Chondrocyte (in vitro differentiated cells): ENCODE data around the gene FAT3. TPM values are rescaled to one million over a fixed set of nuclear protein-coding genes. Genes with fewer than 3 reads are reported as not detected.

Source experiments
- DNase-seq: peaks from one replicate; pipeline ENCODE4 v3.0.0; 2021; ENCODE audit warnings: mixed read lengths, low spot score
- H3K27ac Mint-ChIP-seq: one replicate; pipeline ENCODE4 v1.8.0; 2021; ENCODE audit warnings: mild to moderate bottlenecking, moderate library complexity, mixed read lengths; ENCODE audit not compliant: unreplicated experiment
- H3K27me3 Mint-ChIP-seq: 2 replicates; pipeline ENCODE4 v1.8.0; 2021; ENCODE audit warnings: low read depth, mixed read lengths
- H3K36me3 Mint-ChIP-seq: 2 replicates; pipeline ENCODE4 v1.8.0; 2021; ENCODE audit warnings: low read depth, mixed read lengths
- H3K4me1 Mint-ChIP-seq: 2 replicates; pipeline ENCODE4 v1.8.0; 2021; ENCODE audit warnings: low read depth, mild to moderate bottlenecking, mixed read lengths
- H3K4me3 Mint-ChIP-seq: one replicate; pipeline ENCODE4 v1.8.0; 2021; ENCODE audit warnings: mild to moderate bottlenecking, moderate library complexity, mixed read lengths; ENCODE audit not compliant: unreplicated experiment
- H3K9me3 Mint-ChIP-seq: 2 replicates; pipeline ENCODE4 v1.8.0; 2021; ENCODE audit warnings: low read depth, mixed read lengths
- total RNA-seq: library from RNA; stranded (reverse); gene quantifications from 3 replicates; pipeline ENCODE4 v1.2.1, GENCODE V29; 2021
- TF ChIP-seq, protein P1 (sequence below): fragments of 200-600 bp; sonication (generic); IDR thresholded peaks from 2 replicates; pipeline ENCODE4 v1.5.0; 2021; ENCODE audit warnings: antibody characterized with exemption, mild to moderate bottlenecking, moderate library complexity

FAT3 gene
- total RNA-seq, 1 donor from 2014 or later: 27.7 TPM

DNA sequence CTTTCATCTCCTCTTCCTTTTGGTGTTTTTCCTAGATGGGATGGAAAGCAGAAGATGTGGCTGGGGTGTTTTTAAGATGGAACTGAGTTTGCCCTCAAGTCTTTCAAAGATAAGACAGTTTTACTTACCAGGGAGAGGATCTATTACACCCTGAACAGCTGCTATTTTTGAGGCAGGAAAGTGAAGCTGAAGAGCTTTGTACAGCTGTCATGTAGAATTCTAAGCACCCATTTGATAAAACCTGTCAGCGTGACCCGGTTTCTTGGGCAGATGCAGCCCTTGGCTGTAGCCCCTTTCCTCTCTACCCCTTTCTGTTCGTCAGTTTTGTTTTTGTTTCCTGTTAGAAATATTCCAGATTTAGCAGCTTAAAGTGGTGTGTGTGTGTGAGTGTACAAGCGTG is 35.2 kb downstream of the FAT3 start:
- Mint-ChIP-seq H3K9me3 (no peaks in the 10 kb centered on the region), H3K4me3 (peak overlapping the region; percentile 7), H3K27me3 (no peaks in the 10 kb centered on the region), H3K36me3 (no peaks in the 10 kb centered on the region), H3K4me1 (peaks cover 20% of the 10 kb centered on the region), H3K27ac (peak overlapping the region; percentile 24)
- no peak for DNase-seq
- TF ChIP-seq, protein P1, sequence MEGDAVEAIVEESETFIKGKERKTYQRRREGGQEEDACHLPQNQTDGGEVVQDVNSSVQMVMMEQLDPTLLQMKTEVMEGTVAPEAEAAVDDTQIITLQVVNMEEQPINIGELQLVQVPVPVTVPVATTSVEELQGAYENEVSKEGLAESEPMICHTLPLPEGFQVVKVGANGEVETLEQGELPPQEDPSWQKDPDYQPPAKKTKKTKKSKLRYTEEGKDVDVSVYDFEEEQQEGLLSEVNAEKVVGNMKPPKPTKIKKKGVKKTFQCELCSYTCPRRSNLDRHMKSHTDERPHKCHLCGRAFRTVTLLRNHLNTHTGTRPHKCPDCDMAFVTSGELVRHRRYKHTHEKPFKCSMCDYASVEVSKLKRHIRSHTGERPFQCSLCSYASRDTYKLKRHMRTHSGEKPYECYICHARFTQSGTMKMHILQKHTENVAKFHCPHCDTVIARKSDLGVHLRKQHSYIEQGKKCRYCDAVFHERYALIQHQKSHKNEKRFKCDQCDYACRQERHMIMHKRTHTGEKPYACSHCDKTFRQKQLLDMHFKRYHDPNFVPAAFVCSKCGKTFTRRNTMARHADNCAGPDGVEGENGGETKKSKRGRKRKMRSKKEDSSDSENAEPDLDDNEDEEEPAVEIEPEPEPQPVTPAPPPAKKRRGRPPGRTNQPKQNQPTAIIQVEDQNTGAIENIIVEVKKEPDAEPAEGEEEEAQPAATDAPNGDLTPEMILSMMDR: no peak

DNA sequence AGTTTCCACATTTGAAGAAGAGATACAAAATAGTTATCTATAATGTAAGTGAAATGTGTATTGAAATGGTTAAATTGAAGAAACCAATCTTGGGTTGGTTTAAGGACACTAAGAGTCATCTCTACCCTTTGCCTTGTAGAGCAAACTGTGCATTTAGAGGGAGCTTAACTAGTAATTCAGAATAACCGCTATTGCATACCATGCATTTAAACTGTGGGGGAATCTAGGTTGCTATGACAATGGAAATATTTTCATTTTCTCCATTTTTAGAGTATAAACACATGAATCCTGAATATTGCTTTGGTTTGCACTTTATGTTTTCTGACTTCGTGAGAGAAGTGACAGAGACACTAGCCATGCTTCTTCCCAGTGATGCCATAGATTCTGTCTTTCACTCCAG is 39.7 kb downstream of the FAT3 start:
- H3K27ac Mint-ChIP-seq: no peak overlapping the region
- H3K27me3 Mint-ChIP-seq: no peaks in the 10 kb centered on the region
- no peaks in the 10 kb centered on the region for H3K36me3 Mint-ChIP-seq
- TF ChIP-seq, protein P1: no peak
- peaks cover 42% of the 10 kb centered on the region for H3K4me1 Mint-ChIP-seq
- no peaks in the 10 kb centered on the region for H3K9me3 Mint-ChIP-seq
- DNase-seq: no peak
- no peak overlapping the region for H3K4me3 Mint-ChIP-seq

- Mint-ChIP-seq H3K27ac (no peak overlapping the region), H3K36me3 (no peaks in the 10 kb centered on the region), H3K9me3 (no peaks in the 10 kb centered on the region), H3K4me3 (no peak overlapping the region), H3K4me1 (peaks cover 46% of the 10 kb centered on the region), H3K27me3 (no peaks in the 10 kb centered on the region)
- TF ChIP-seq, protein P1: no peak
- no peak for DNase-seq
Measured at GRCh38 chr11:92266806-92267205, 42.2 kb downstream of the FAT3 start.

- TF ChIP-seq, protein P1: no peak
- Mint-ChIP-seq H3K4me3 (no peak overlapping the region), H3K27ac (no peak overlapping the region), H3K9me3 (no peaks in the 10 kb centered on the region), H3K36me3 (no peaks in the 10 kb centered on the region), H3K27me3 (no peaks in the 10 kb centered on the region), H3K4me1 (peaks cover 42% of the 10 kb centered on the region)
- no peak for DNase-seq
Measured at GRCh38 chr11:92267278-92267677, 42.7 kb downstream of the FAT3 start.

GRCh38 chr11:92267968-92268367 is 43.4 kb downstream of the FAT3 start:
- Mint-ChIP-seq H3K4me1 (peaks cover 38% of the 10 kb centered on the region), H3K27ac (peak overlapping the region; percentile 19), H3K36me3 (no peaks in the 10 kb centered on the region), H3K9me3 (no peaks in the 10 kb centered on the region), H3K27me3 (no peaks in the 10 kb centered on the region), H3K4me3 (no peak overlapping the region)
- TF ChIP-seq, protein P1: no peak
- DNase-seq: no peak
